Body of pancreas (tissue), 4 donors: ENCODE results near the gene TRIM69.
A peak's percentile ranks its signal among the peaks of the same experiment; 100 is the strongest.
"Not testable (repeated sequence)": the region's sequence is repeated elsewhere in the genome, so short reads cannot be mapped to it uniquely, and the experiment has no call there.

Source experiments
- POLR2A ChIP-seq, 3 donors: fragments of 450-650 bp; IDR thresholded peaks; one replicate each; pipeline ENCODE4 v1.6.1; 2016; ENCODE audit warnings: antibody characterized with exemption in 3 of 3, mild to moderate bottlenecking in 2 of 3
- TF ChIP-seq, protein P1 (sequence below), 7 experiments: fragments of 450-650 bp in 4 of 7; fragments of 200-600 bp in 3 of 7; sonication (generic) in 3 of 7; IDR thresholded peaks; one replicate each; pipeline ENCODE4 v1.5.1; 2016 to 2019; ENCODE audit warnings: antibody characterized with exemption in 7 of 7

DNA sequence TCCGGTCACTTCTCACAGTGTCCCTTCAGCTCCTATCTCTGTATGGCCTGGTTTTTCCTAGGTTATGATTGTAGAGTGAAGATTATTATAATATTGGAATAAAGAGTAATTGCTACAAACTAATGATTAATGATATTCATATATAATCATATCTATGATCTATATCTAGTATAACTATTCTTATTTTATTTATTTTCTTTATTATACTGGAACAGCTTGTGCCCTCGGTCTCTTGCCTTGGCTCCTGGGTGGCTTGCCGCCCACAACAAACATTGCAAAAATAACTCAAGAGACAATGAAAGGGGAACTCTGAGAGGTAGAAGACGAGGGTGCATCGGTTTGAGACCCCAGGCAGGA, 48.6 kb downstream of the TRIM69 start:
- TF ChIP-seq, protein P1, sequence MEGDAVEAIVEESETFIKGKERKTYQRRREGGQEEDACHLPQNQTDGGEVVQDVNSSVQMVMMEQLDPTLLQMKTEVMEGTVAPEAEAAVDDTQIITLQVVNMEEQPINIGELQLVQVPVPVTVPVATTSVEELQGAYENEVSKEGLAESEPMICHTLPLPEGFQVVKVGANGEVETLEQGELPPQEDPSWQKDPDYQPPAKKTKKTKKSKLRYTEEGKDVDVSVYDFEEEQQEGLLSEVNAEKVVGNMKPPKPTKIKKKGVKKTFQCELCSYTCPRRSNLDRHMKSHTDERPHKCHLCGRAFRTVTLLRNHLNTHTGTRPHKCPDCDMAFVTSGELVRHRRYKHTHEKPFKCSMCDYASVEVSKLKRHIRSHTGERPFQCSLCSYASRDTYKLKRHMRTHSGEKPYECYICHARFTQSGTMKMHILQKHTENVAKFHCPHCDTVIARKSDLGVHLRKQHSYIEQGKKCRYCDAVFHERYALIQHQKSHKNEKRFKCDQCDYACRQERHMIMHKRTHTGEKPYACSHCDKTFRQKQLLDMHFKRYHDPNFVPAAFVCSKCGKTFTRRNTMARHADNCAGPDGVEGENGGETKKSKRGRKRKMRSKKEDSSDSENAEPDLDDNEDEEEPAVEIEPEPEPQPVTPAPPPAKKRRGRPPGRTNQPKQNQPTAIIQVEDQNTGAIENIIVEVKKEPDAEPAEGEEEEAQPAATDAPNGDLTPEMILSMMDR (IDR thresholded peaks at IDR 0.05), result peak in 1 of 7 experiments; percentile 29
- TF ChIP-seq POLR2A (IDR thresholded peaks at IDR 0.05), result not testable (repeated sequence)
